IPS-20b (cell line): ENCODE measurements around the gene SENP2.
"Not testable (repeated sequence)": the region's sequence is repeated elsewhere in the genome, so short reads cannot be mapped to it uniquely, and the experiment has no call there.

Experiments
- H3K27ac ChIP-seq: one replicate; pipeline ENCODE4 v1.5.1; 2013; ENCODE audit warnings: low read length
- H3K27me3 ChIP-seq: 2 replicates; pipeline ENCODE4 v1.6.1; 2013; ENCODE audit warnings: mild to moderate bottlenecking, low read length, inconsistent platforms; ENCODE audit not compliant: insufficient read depth
- H3K36me3 ChIP-seq: 2 replicates; pipeline ENCODE4 v1.6.1; 2013; ENCODE audit warnings: low read depth, mild to moderate bottlenecking, inconsistent platforms, low read length, moderate library complexity; ENCODE audit not compliant: insufficient read depth
- H3K4me1 ChIP-seq: 2 replicates; pipeline ENCODE4 v1.6.1; 2013; ENCODE audit warnings: mild to moderate bottlenecking, control low read depth, inconsistent platforms, low read length, moderate library complexity; ENCODE audit not compliant: insufficient read depth
- H3K4me3 ChIP-seq: 2 replicates; pipeline ENCODE4 v1.5.1; 2013; ENCODE audit warnings: mild to moderate bottlenecking, low read length, inconsistent platforms
- H3K9ac ChIP-seq: 2 replicates; pipeline ENCODE4 v1.6.1; 2013; ENCODE audit warnings: low read depth, mild to moderate bottlenecking, inconsistent platforms, low read length, moderate library complexity
- H3K9me3 ChIP-seq: 2 replicates; pipeline ENCODE4 v1.6.1; 2013; ENCODE audit warnings: mild to moderate bottlenecking, low read depth, low read length, inconsistent platforms; ENCODE audit not compliant: insufficient read depth

Gene SENP2

GRCh38 chr3:185585859-185586685 lies at the start of gene SENP2:
SENP2 (plus strand) TSS chr3:185586295; CDS start chr3:185586414, 119 bp downstream.
- H3K27me3 ChIP-seq, result no peaks in the 10 kb centered on the region
- H3K4me3 ChIP-seq, result peak within 1 kb of the TSS; percentile 91
- H3K9me3 ChIP-seq, result no peaks in the 10 kb centered on the region
- H3K4me1 ChIP-seq, result peaks cover 7% of the 10 kb centered on the region; the same call in 1 of the 2 replicates
- H3K27ac ChIP-seq, result peak within 1 kb of the TSS; percentile 44
- H3K9ac ChIP-seq, result peak within 1 kb of the TSS; percentile 87
- H3K36me3 ChIP-seq, result no peaks in the 10 kb centered on the region

GRCh38 chr3:185537369-185537970 lies 48.6 kb upstream of the SENP2 start:
- H3K36me3 ChIP-seq, result no peaks in the 10 kb centered on the region
- H3K27ac ChIP-seq, result no peak overlapping the region
- H3K9ac ChIP-seq, result no peak overlapping the region
- no peak overlapping the region for H3K4me3 ChIP-seq
- H3K27me3 ChIP-seq, result no peaks in the 10 kb centered on the region
- H3K4me1 ChIP-seq, result no peaks in the 10 kb centered on the region
- H3K9me3 ChIP-seq, result no peaks in the 10 kb centered on the region

- H3K9ac ChIP-seq, result no peak overlapping the region
- no peaks in the 10 kb centered on the region for H3K27me3 ChIP-seq
- no peaks in the 10 kb centered on the region for H3K4me1 ChIP-seq
- no peaks in the 10 kb centered on the region for H3K9me3 ChIP-seq
- H3K4me3 ChIP-seq, result no peak overlapping the region
- H3K36me3 ChIP-seq, result no peaks in the 10 kb centered on the region
- H3K27ac ChIP-seq, result no peak overlapping the region
Observed at GRCh38 chr3:185539934-185540333, 46.2 kb upstream of the SENP2 start.

GRCh38 chr3:185540695-185541094 lies 45.4 kb upstream of the SENP2 start:
- no peak overlapping the region for H3K9ac ChIP-seq
- H3K4me1 ChIP-seq, result no peaks in the 10 kb centered on the region
- H3K27me3 ChIP-seq, result no peaks in the 10 kb centered on the region
- H3K9me3 ChIP-seq, result no peaks in the 10 kb centered on the region
- H3K4me3 ChIP-seq, result no peak overlapping the region
- no peaks in the 10 kb centered on the region for H3K36me3 ChIP-seq
- no peak overlapping the region for H3K27ac ChIP-seq

GRCh38 chr3:185549122-185549521 lies 37.0 kb upstream of the SENP2 start:
- Histone ChIP-seq H3K9ac (no peak overlapping the region), H3K4me3 (no peak overlapping the region), H3K27ac (no peak overlapping the region), H3K36me3 (no peaks in the 10 kb centered on the region), H3K4me1 (peaks cover 5% of the 10 kb centered on the region; the same call in 1 of the 2 replicates), H3K9me3 (no peaks in the 10 kb centered on the region), H3K27me3 (no peaks in the 10 kb centered on the region)

DNA sequence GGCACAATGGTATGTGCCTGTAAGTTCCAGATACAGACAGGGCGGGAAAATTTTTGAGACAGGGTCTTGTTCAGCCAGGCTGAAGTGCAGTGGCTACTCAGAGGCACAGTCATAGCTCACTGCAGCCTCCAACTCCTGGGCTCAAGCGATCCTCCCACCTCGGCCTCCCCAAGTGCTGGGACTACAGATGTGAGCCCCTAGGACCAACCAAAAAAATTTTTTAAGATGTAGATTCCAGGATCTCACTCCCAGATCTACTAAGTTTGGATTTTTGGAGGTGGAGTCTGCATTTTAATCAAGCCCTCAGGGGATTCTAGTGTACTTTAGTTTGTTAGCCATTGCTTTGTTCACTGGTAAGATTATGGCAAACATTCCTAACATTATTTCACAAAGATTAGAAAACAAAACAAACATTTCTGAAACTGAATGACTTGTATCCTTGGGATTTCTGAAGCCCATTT lies 36.4 kb upstream of the SENP2 start:
- Histone ChIP-seq H3K36me3 (no peaks in the 10 kb centered on the region), H3K27me3 (no peaks in the 10 kb centered on the region), H3K9me3 (no peaks in the 10 kb centered on the region), H3K4me1 (peaks cover 5% of the 10 kb centered on the region; the same call in 1 of the 2 replicates), H3K4me3 (no peak overlapping the region), H3K9ac (no peak overlapping the region), H3K27ac (no peak overlapping the region)

DNA sequence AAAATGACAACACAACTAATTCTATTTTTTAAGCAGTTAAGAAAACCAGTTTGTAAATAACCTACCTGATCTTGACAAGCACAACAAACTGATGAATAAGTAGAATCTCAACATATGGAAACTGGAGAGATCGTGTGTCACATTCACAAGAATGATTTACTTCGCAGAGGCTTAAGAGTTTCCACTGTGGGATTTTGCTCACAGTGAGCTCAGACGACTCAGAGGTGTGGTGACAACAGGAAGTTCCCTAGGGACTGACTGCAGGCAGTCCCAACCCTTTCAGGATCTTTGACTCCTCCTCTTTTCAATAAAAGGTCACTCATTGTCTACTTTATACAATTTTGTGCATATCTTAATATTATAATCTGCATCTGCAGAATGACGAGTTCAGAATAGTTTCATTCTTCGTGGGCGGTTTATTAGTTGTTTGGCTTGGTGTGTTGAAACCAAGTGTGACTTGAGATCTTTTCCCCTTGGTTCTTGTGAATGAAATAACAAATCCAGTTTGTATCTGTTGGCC lies 33.7 kb upstream of the SENP2 start, which contains the start of gene LIPH:
Gene LIPH, minus strand, starts transcription at position 231 of the 520 bp plus-strand sequence. Its CDS starts 117 bp downstream, at position 114.
- H3K9ac ChIP-seq, result no peak within 1 kb of the TSS
- H3K27ac ChIP-seq, result no peak within 1 kb of the TSS
- H3K9me3 ChIP-seq, result no peaks in the 10 kb centered on the region
- peak within 1 kb of the TSS; percentile 19; the same call in 1 of the 2 replicates for H3K4me3 ChIP-seq
- H3K27me3 ChIP-seq, result no peaks in the 10 kb centered on the region
- no peaks in the 10 kb centered on the region for H3K36me3 ChIP-seq
- H3K4me1 ChIP-seq, result peaks cover 5% of the 10 kb centered on the region; the same call in 1 of the 2 replicates

DNA sequence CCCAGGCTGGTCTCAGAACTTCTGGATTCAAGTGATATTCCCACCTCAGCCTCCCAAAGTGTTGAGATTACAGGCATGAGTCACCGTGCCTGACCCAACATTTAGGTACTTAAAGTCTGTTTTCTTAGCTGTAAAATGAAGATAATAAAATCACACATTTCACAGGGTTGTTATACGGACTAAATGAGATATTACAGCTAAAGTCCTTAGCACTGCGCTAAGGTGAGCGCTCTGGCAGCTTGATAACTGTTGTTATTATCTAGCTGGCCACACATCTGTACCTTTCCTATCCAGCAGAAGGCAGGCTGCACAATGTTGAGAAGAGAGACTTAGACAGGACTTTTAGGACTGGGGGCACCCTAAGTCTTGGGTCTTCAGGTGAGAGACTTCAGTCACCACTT lies 31.0 kb upstream of the SENP2 start:
- no peaks in the 10 kb centered on the region for H3K9me3 ChIP-seq

GRCh38 chr3:185555860-185556347 lies 30.2 kb upstream of the SENP2 start:
- H3K9me3 ChIP-seq, result no peaks in the 10 kb centered on the region
- H3K36me3 ChIP-seq, result no peaks in the 10 kb centered on the region
- H3K27ac ChIP-seq, result no peak overlapping the region
- H3K9ac ChIP-seq, result no peak overlapping the region
- H3K4me3 ChIP-seq, result no peak overlapping the region
- peaks cover 7% of the 10 kb centered on the region; the same call in 1 of the 2 replicates for H3K27me3 ChIP-seq
- peaks cover 12% of the 10 kb centered on the region; the same call in 1 of the 2 replicates for H3K4me1 ChIP-seq

More for the DNA sequence above, 31.0 kb upstream of the SENP2 start:
- H3K27me3 ChIP-seq, result peaks cover 7% of the 10 kb centered on the region; the same call in 1 of the 2 replicates
- no peaks in the 10 kb centered on the region for H3K36me3 ChIP-seq
- no peak overlapping the region for H3K9ac ChIP-seq
- H3K27ac ChIP-seq, result no peak overlapping the region
- peaks cover 11% of the 10 kb centered on the region; the same call in 1 of the 2 replicates for H3K4me1 ChIP-seq
- no peak overlapping the region for H3K4me3 ChIP-seq

- H3K36me3 ChIP-seq, H3K27ac ChIP-seq, H3K9me3 ChIP-seq, H3K27me3 ChIP-seq, H3K4me3 ChIP-seq, H3K9ac ChIP-seq: not testable (repeated sequence)
- peaks cover 19% of the 10 kb centered on the region for H3K4me1 ChIP-seq
Observed at GRCh38 chr3:185556640-185557039, 29.5 kb upstream of the SENP2 start.

DNA sequence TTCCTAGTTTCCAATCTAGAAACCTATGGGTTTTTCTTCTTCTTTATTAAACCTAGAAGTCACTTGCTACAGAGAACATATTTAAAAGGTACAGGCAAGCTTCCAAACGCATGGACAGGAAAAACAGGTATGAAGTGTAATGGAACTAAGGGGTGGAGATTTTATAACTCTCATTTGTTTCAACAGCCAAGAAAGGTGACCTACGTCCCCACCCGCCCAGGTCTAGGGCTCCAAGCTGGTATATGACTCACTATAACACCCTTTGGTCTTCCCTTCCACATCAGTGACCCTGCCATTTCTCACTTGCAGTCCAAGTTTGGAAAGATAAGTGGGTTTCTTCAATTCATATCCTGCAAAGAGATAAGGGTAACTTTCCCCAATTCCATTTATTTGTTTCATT lies 27.7 kb upstream of the SENP2 start:
- Histone ChIP-seq H3K9ac (no peak overlapping the region), H3K4me3 (no peak overlapping the region), H3K27ac (no peak overlapping the region), H3K27me3 (peaks cover 7% of the 10 kb centered on the region; the same call in 1 of the 2 replicates), H3K4me1 (peaks cover 22% of the 10 kb centered on the region), H3K9me3 (no peaks in the 10 kb centered on the region), H3K36me3 (no peaks in the 10 kb centered on the region)
